ENCODE data around the gene FCRL1. TPM values are rescaled to one million over a fixed set of nuclear protein-coding genes. Genes with fewer than 3 reads are reported as not detected.

FCRL1 gene
- total RNA-seq, 1 donor from 2014 or later = not detected

GRCh38 chr1:157806431-157807149 is 13.3 kb downstream of the FCRL1 start:
- no peak for ATAC-seq

GRCh38 chr1:157803851-157804250 is 16.1 kb downstream of the FCRL1 start:
- ATAC-seq (peak; percentile 33), DNase-seq (ENCODE audit: low spot score) (no peak)

More at GRCh38 chr1:157806431-157807149, 13.3 kb downstream of the FCRL1 start:
- no peak for DNase-seq (ENCODE audit: low spot score)

GRCh38 chr1:157799996-157800395 is 19.9 kb downstream of the FCRL1 start:
- ATAC-seq = no peak

GRCh38 chr1:157798211-157798610 is 21.7 kb downstream of the FCRL1 start:
- no peak for ATAC-seq
- no peak for DNase-seq (ENCODE audit: low spot score)

More at GRCh38 chr1:157799996-157800395, 19.9 kb downstream of the FCRL1 start:
- no peak for DNase-seq (ENCODE audit: low spot score)

DNA sequence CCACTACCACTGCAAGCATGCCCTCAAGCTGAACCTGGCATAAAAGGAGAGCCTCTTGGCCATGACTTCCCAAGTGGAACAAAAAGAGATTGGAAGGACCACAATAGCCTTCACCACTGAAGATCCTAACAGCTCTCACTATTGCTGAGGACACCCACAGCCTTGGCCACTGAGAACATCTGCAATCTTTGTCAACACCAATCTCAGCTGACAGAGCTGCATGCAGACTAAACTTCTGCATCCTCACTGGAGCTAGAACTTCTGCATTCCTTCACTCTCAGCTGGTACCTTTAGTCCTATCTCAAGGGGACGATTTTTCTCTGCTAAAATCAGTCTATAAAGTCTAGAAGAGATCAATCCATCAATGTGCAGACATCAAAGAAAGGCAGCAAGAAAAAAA is 34.7 kb downstream of the FCRL1 start:
- no peak for ATAC-seq
- no peak for DNase-seq (ENCODE audit: low spot score)

- ATAC-seq (no peak), DNase-seq (ENCODE audit: low spot score) (no peak)
Measured at GRCh38 chr1:157784801-157785200, 35.1 kb downstream of the FCRL1 start.

GRCh38 chr1:157782931-157783330 is 37.0 kb downstream of the FCRL1 start:
- DNase-seq (ENCODE audit: low spot score) (no peak), ATAC-seq (no peak)

DNA sequence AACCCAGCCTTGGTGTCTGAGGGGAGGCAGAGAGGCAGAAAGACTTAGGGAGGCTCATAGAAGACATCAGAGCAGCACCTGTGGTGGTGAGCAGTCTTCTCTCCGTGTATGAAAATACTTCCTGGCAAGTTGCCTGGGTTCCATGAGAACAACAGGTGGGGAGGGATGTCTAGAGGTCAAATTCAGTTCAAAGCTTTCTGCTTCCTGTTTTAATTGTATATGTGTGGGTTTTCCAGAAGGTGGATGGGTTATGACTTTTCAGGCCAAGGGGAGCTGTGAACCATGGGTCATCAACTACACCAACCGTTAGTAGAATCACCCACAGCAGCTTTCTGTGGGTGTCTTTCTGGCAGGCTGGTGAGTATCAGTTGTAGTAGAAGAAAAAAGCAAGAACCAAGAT is 38.9 kb downstream of the FCRL1 start:
- no peak for DNase-seq (ENCODE audit: low spot score)
- no peak for ATAC-seq

- ATAC-seq (no peak), DNase-seq (ENCODE audit: low spot score) (no peak)
Measured at GRCh38 chr1:157776971-157777391, 42.9 kb downstream of the FCRL1 start, which contains the start of gene FCRL2. Gene FCRL2, minus strand, starts transcription at chr1:157777132. Its CDS starts 59 bp downstream, at chr1:157777073.

DNA sequence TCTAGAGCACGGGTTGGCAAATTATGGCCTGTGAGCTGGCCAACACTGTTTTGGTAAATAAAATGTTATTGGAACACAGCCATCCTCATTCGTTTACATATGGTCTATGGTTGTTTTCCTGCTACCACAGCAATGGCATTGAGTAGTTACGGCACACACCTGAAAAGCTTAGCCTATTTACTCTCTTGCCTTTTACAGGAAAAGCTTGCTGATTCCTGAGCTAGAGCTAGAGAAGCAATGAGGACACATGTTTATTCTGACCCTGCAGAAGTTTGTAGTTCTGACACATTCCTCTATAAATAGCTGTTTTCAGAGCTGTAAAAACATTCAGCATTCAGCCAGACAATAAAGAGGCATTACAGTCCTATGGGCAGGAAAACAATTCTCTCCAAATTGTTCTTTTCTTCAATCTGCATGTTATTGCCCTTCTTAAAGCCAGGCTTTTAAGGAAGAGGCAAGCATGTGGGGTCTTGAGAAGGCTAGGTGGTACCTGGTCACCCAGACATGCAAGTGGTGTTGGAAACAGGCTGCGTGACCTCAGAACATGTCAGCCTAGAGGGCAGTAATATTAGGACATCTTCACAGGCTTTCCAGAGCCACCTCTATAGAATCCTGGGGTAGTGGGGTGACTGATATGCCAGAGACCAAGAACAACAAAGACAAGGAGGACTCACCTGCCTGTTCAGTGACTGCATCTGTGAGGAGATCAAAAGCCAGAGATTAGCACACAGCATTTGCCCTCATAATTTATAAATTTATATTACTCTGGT is 44.6 kb downstream of the FCRL1 start:
- DNase-seq (ENCODE audit: low spot score) (no peak), ATAC-seq (no peak)

DNA sequence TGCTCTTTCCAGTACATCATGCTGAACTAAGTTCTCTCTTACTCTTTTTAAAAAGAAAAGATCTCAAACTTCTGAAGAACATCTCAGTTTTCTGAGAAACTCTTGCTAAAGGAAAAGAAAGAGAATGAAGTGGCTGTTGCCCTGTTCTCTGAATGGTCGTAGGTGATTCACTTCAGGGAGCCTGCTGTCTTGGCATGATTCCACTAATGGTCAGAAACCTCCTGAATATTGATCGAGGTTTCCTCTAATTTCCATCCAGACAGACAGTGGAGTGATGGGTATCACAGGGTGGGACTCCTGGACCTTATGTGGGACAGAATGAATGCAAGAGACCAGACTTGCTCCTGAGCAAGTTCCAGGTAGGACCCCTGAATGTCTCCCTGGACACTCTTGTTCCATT is 45.5 kb downstream of the FCRL1 start:
- no peak for DNase-seq (ENCODE audit: low spot score)
- ATAC-seq = no peak

- ATAC-seq (no peak), DNase-seq (ENCODE audit: low spot score) (no peak)
Measured at GRCh38 chr1:157773493-157774350, 46.2 kb downstream of the FCRL1 start.

DNA sequence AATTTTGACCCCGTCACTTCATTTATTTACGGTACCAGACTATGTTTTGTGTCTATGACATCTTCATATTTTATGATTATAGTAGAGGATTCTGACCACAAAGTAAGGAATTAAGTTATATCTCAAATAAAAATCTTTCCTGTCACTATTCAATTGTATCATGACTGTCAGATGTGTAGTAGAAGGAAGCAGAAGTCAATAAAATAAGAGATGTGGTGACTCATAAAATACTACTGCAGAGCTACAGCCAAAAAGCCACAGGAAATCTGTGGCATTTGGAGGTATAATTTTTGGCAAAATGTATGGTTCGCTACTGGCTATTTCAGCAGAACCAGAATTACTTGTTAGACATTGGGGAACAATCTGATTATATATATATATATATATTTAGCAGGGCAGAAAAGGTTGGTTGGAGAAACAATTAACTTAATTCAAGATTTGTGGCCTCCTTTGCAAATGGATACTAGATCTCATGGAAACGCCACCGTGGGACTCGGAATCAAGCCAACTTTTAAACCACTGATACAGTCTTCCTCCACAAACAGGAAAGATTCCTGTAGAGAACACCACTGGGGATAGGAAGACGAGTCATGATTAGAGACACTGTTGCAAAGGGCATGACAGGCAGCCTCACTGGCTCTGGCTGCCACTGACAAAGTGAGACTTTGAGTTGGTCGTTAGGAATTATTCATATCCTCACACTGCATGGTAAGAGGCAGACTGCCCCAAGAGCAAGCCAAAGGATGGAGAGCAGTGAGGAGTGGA is 48.1 kb downstream of the FCRL1 start:
- DNase-seq (ENCODE audit: low spot score) (no peak), ATAC-seq (no peak)

GRCh38 chr1:157770442-157771043 is 49.4 kb downstream of the FCRL1 start:
- DNase-seq (ENCODE audit: low spot score) (no peak), ATAC-seq (no peak)

- DNase-seq (ENCODE audit: low spot score) (no peak), ATAC-seq (no peak)
Measured at GRCh38 chr1:157766792-157767191, 53.1 kb downstream of the FCRL1 start.

- DNase-seq (ENCODE audit: low spot score) (no peak), ATAC-seq (no peak)
Measured at GRCh38 chr1:157758018-157758417, 61.9 kb downstream of the FCRL1 start.

GRCh38 chr1:157753611-157754010 is 66.3 kb downstream of the FCRL1 start:
- DNase-seq (ENCODE audit: low spot score) (no peak), ATAC-seq (no peak)

DNA sequence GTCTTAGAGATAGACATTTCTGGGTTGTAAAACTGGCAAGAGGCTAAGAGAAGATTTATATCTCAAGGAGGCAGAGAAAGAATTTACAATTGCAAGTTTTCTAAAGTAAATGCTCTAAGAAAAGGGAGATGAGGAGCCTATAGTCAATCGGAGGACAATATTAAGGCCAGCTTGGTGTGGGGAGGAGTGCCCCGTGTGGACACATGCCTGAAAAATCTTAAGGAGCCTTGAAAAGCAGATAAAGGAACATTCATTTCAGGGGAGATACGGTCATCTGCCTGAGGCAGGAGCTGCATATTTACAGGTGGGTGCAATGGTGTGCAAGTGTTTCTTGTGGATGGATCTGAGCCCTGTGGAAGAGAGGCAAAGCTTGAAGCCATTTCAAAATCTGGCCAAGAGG is 68.6 kb downstream of the FCRL1 start:
- DNase-seq (ENCODE audit: low spot score) = no peak
- ATAC-seq = no peak

- DNase-seq (ENCODE audit: low spot score) = no peak
- ATAC-seq = no peak
Measured at GRCh38 chr1:157748262-157748817, 71.6 kb downstream of the FCRL1 start.
